Esophagus squamous epithelium (tissue), 5 donors: Measurements from ENCODE around the gene PCDH17. TPM values are rescaled to one million over a fixed set of nuclear protein-coding genes. Genes with fewer than 3 reads are reported as not detected.

Experiments
- DNase-seq: peaks from one replicate; lab custom pipeline; 2025; lab: John Stamatoyannopoulos, UW
- H3K27ac ChIP-seq, 4 donors: fragments of 200-600 bp; sonication (generic); one replicate each; pipeline ENCODE4 v1.5.1; 2016 to 2019; ENCODE audit warnings: mild to moderate bottlenecking in 1 of 4
- H3K27me3 ChIP-seq, 4 donors: fragments of 200-600 bp; sonication (generic); 1 replicate in 3 of 4; 2 replicates in 1 of 4; pipeline versions ENCODE4 v1.5.1 to v1.6.0; 2017 to 2021; ENCODE audit warnings: antibody characterized with exemption in 1 of 4
- H3K36me3 ChIP-seq, 3 donors: fragments of 200-600 bp; sonication (generic); one replicate each; pipeline ENCODE4 v1.5.1; 2016 to 2019
- H3K4me1 ChIP-seq, 3 donors: fragments of 200-600 bp; sonication (generic); one replicate each; pipeline ENCODE4 v1.5.1; 2017 to 2019
- H3K4me3 ChIP-seq, 4 donors: fragments of 200-600 bp; sonication (generic); 1 replicate in 3 of 4; 2 replicates in 1 of 4; pipeline ENCODE4 v1.5.1; 2016 to 2019; ENCODE audit warnings: mild to moderate bottlenecking in 2 of 4, moderate library complexity in 1 of 4
- H3K9me3 ChIP-seq, 3 donors: fragments of 200-600 bp; sonication (generic); one replicate each; pipeline ENCODE4 v1.5.1; 2016 to 2019
- CTCF ChIP-seq, 6 experiments: fragments of 450-650 bp in 4 of 6; fragments of 200-600 bp in 2 of 6; sonication (generic) in 2 of 6; IDR thresholded peaks; one replicate each; pipeline ENCODE4 v1.5.1; 2016 to 2019; ENCODE audit warnings: antibody characterized with exemption in 6 of 6, mild to moderate bottlenecking in 4 of 6, moderate library complexity in 4 of 6
- POLR2A ChIP-seq, 4 donors: fragments of 450-650 bp; IDR thresholded peaks; one replicate each; pipeline ENCODE4 v1.6.1; 2017; ENCODE audit warnings: antibody characterized with exemption in 4 of 4, mild to moderate bottlenecking in 4 of 4, moderate library complexity in 3 of 4
- WGBS, 2 donors: methylation state at CpG; one replicate each; pipeline ENCODE4 v1.1.5; 2018; 5-methylcytosine and 5-hydroxymethylcytosine counted together
- intact Hi-C: fragments of 100-400 bp; cut with DNase I; formaldehyde crosslinking; loops from one replicate; pipeline ENCODE4 v1.15.0; 2022
- total RNA-seq, 4 donors: library from RNA; depleted of rRNA; stranded (reverse); fragments of >200 nt; gene quantifications; one replicate each; pipeline ENCODE4 v1.1.0, GENCODE V29; 2016
- donor health status: DM: yes; HTN: yes; CAD: no.

The PCDH17 gene
- total RNA-seq, 4 donors from 2014 or later: 0.83 to 3.8 (median 1.7) TPM

GRCh38 chr13:57666131-57666953 is 34.8 kb downstream of the PCDH17 start:
- intact Hi-C loops: no loop called here
- 56 to 65% methylated on average over 6 of the region's 6 CpGs for WGBS, 2 donors
- TF ChIP-seq POLR2A (IDR thresholded peaks at IDR 0.05): no peak
- TF ChIP-seq CTCF (IDR thresholded peaks at IDR 0.05): no peak

GRCh38 chr13:57672168-57672567 is 40.6 kb downstream of the PCDH17 start:
- no peak overlapping the region for H3K4me3 ChIP-seq
- no peak for DNase-seq
- intact Hi-C loops: no loop called here
- H3K9me3 ChIP-seq: no peaks in the 10 kb centered on the region
- no peaks in the 10 kb centered on the region for H3K27me3 ChIP-seq
- no peaks in the 10 kb centered on the region for H3K36me3 ChIP-seq
- no peak overlapping the region for H3K27ac ChIP-seq
- H3K4me1 ChIP-seq: no peaks in the 10 kb centered on the region
- TF ChIP-seq POLR2A (IDR thresholded peaks at IDR 0.05): no peak
- no peak for TF ChIP-seq CTCF (IDR thresholded peaks at IDR 0.05)
- 60 to 63% methylated on average over 2 of the region's 2 CpGs for WGBS, 2 donors

More at GRCh38 chr13:57666131-57666953, 34.8 kb downstream of the PCDH17 start:
- no peak overlapping the region for H3K27ac ChIP-seq
- H3K4me3 ChIP-seq: no peak overlapping the region
- no peaks in the 10 kb centered on the region for H3K27me3 ChIP-seq
- H3K36me3 ChIP-seq: no peaks in the 10 kb centered on the region
- DNase-seq: no peak
- no peaks in the 10 kb centered on the region for H3K4me1 ChIP-seq
- H3K9me3 ChIP-seq: no peaks in the 10 kb centered on the region

- H3K4me3 ChIP-seq: no peak overlapping the region
- H3K27ac ChIP-seq: no peak overlapping the region
- TF ChIP-seq POLR2A (IDR thresholded peaks at IDR 0.05) (no peak), CTCF (IDR thresholded peaks at IDR 0.05) (no peak)
- 43 to 65% methylated on average over 2 of the region's 2 CpGs for WGBS, 2 donors
- H3K27me3 ChIP-seq: no peaks in the 10 kb centered on the region
- H3K36me3 ChIP-seq: no peaks in the 10 kb centered on the region
- no peaks in the 10 kb centered on the region for H3K4me1 ChIP-seq
- no peak for DNase-seq
- intact Hi-C loops: no loop called here
- H3K9me3 ChIP-seq: no peaks in the 10 kb centered on the region
Measured at GRCh38 chr13:57673197-57673596, 41.7 kb downstream of the PCDH17 start.

- Histone ChIP-seq H3K27ac (no peak overlapping the region), H3K4me1 (no peaks in the 10 kb centered on the region), H3K4me3 (no peak overlapping the region), H3K9me3 (no peaks in the 10 kb centered on the region), H3K36me3 (no peaks in the 10 kb centered on the region), H3K27me3 (no peaks in the 10 kb centered on the region)
- WGBS, 2 donors: 58 to 62% methylated on average over 2 of the region's 2 CpGs
- no peak for DNase-seq
- TF ChIP-seq POLR2A (IDR thresholded peaks at IDR 0.05): no peak
- TF ChIP-seq CTCF (IDR thresholded peaks at IDR 0.05): no peak
- intact Hi-C loops: no loop called here
Measured at GRCh38 chr13:57675526-57675925, 44.0 kb downstream of the PCDH17 start.

- Histone ChIP-seq H3K36me3 (no peaks in the 10 kb centered on the region), H3K27me3 (no peaks in the 10 kb centered on the region), H3K9me3 (no peaks in the 10 kb centered on the region), H3K4me3 (no peak overlapping the region), H3K4me1 (no peaks in the 10 kb centered on the region), H3K27ac (no peak overlapping the region)
- intact Hi-C loops: no loop called here
- DNase-seq: no peak
- TF ChIP-seq POLR2A (IDR thresholded peaks at IDR 0.05) (no peak), CTCF (IDR thresholded peaks at IDR 0.05) (no peak)
- WGBS, 2 donors: 52 to 61% methylated on average over 1 of the region's 1 CpG
Measured at GRCh38 chr13:57680609-57681008, 49.1 kb downstream of the PCDH17 start.
